Loucy (cell line): ENCODE measurements around the gene SAMD5.

Source experiments
- H2AFZ ChIP-seq: fragments of 200-600 bp; sonication (generic); 2 replicates; pipeline ENCODE4 v1.6.0; 2016; ENCODE audit warnings: antibody characterized with exemption, mild to moderate bottlenecking, low read length, moderate library complexity
- H3F3A ChIP-seq: fragments of 200-600 bp; 2 replicates; pipeline ENCODE4 v1.6.0; 2016; ENCODE audit warnings: antibody characterized with exemption, low read depth, mild to moderate bottlenecking
- H3K27me3 ChIP-seq: fragments of 200-600 bp; sonication (generic); 2 replicates; pipeline ENCODE4 v1.6.1; 2014; ENCODE audit warnings: low read length, mild to moderate bottlenecking; ENCODE audit not compliant: insufficient read depth, poor library complexity, severe bottlenecking
- H3K36me3 ChIP-seq: fragments of 200-600 bp; sonication (generic); 2 replicates; pipeline ENCODE4 v1.6.1; 2016; ENCODE audit warnings: low read length; ENCODE audit not compliant: insufficient read depth
- H3K4me1 ChIP-seq: fragments of 200-600 bp; sonication (generic); 2 replicates; pipeline ENCODE4 v1.5.1; 2014; ENCODE audit warnings: low read length, mild to moderate bottlenecking; ENCODE audit not compliant: insufficient read depth, poor library complexity, severe bottlenecking
- H3K4me2 ChIP-seq: fragments of 200-600 bp; sonication (generic); 2 replicates; pipeline ENCODE4 v1.6.0; 2014; ENCODE audit warnings: antibody characterized with exemption, low read length, low read depth, mild to moderate bottlenecking; ENCODE audit not compliant: poor library complexity, severe bottlenecking
- H3K4me3 ChIP-seq: fragments of 200-600 bp; sonication (generic); 2 replicates; pipeline ENCODE4 v1.5.1; 2014; ENCODE audit warnings: low read length, mild to moderate bottlenecking, mixed read lengths; ENCODE audit not compliant: poor library complexity, severe bottlenecking
- H3K79me2 ChIP-seq: fragments of 200-600 bp; sonication (generic); 2 replicates; pipeline ENCODE4 v1.6.1; 2014; ENCODE audit warnings: low read length; ENCODE audit not compliant: insufficient read depth
- H3K9ac ChIP-seq: fragments of 200-600 bp; sonication (generic); 2 replicates; pipeline ENCODE4 v1.6.0; 2014; ENCODE audit warnings: mild to moderate bottlenecking, low read depth, low read length, moderate library complexity; ENCODE audit not compliant: poor library complexity, severe bottlenecking
- H3K9me2 ChIP-seq: fragments of 200-600 bp; sonication (generic); replicated peaks from 2 replicates; pipeline ENCODE4 v1.6.1; 2016; ENCODE audit warnings: low read depth, low read length, mixed read lengths
- H3K9me3 ChIP-seq: fragments of 200-600 bp; sonication (generic); 2 replicates; pipeline ENCODE4 v1.6.1; 2014; ENCODE audit warnings: mild to moderate bottlenecking, antibody characterized with exemption, low read length, low read depth; ENCODE audit not compliant: insufficient read depth
- H4K20me1 ChIP-seq: fragments of 200-600 bp; sonication (generic); 2 replicates; pipeline ENCODE4 v1.6.0; 2014; ENCODE audit warnings: antibody characterized with exemption, low read length, mild to moderate bottlenecking; ENCODE audit not compliant: insufficient read depth, poor library complexity, severe bottlenecking
- CTCF ChIP-seq: fragments of 200-600 bp; sonication (generic); conservative IDR thresholded peaks from 2 replicates; pipeline ENCODE4 v1.5.1; 2014; ENCODE audit warnings: mild to moderate bottlenecking, antibody characterized with exemption, low read length
- EZH2phosphoT487 ChIP-seq: fragments of 200-600 bp; IDR thresholded peaks from 2 replicates; pipeline ENCODE4 v1.6.1; 2018; ENCODE audit warnings: antibody characterized with exemption, mild to moderate bottlenecking, moderate library complexity, borderline replicate concordance

The SAMD5 gene

GRCh38 chr6:147611992-147612391 lies 103.5 kb downstream of the SAMD5 start:
- Histone ChIP-seq H4K20me1 (no peaks in the 10 kb centered on the region), H3K4me1 (no peaks in the 10 kb centered on the region), H3K36me3 (no peaks in the 10 kb centered on the region), H3K79me2 (no peaks in the 10 kb centered on the region), H2AFZ (no peak overlapping the region), H3K4me2 (no peak overlapping the region), H3K9ac (no peak overlapping the region), H3K27me3 (no peaks in the 10 kb centered on the region), H3K9me3 (no peaks in the 10 kb centered on the region), H3K4me3 (no peak overlapping the region), H3F3A (no peaks in the 10 kb centered on the region), H3K9me2 (no peaks in the 10 kb centered on the region)
- TF ChIP-seq CTCF (no peak), EZH2phosphoT487 (no peak)

GRCh38 chr6:147614501-147614900 lies 106.0 kb downstream of the SAMD5 start:
- Histone ChIP-seq H3K4me3 (no peak overlapping the region), H3K27me3 (no peaks in the 10 kb centered on the region), H3K4me1 (no peaks in the 10 kb centered on the region), H3K9me3 (no peaks in the 10 kb centered on the region), H3F3A (no peaks in the 10 kb centered on the region), H3K4me2 (no peak overlapping the region), H3K9ac (no peak overlapping the region), H3K36me3 (no peaks in the 10 kb centered on the region), H3K79me2 (no peaks in the 10 kb centered on the region), H2AFZ (no peak overlapping the region), H4K20me1 (no peaks in the 10 kb centered on the region), H3K9me2 (no peaks in the 10 kb centered on the region)
- no peak for TF ChIP-seq EZH2phosphoT487
- no peak for TF ChIP-seq CTCF

- Histone ChIP-seq H3K27me3 (no peaks in the 10 kb centered on the region), H2AFZ (no peak overlapping the region), H3K36me3 (no peaks in the 10 kb centered on the region), H3K9me2 (no peaks in the 10 kb centered on the region), H4K20me1 (no peaks in the 10 kb centered on the region), H3K9ac (no peak overlapping the region), H3F3A (no peaks in the 10 kb centered on the region), H3K4me2 (no peak overlapping the region), H3K4me3 (no peak overlapping the region), H3K79me2 (no peaks in the 10 kb centered on the region), H3K9me3 (no peaks in the 10 kb centered on the region), H3K4me1 (no peaks in the 10 kb centered on the region)
- TF ChIP-seq EZH2phosphoT487 (no peak), CTCF (no peak)
These were observed 107.4 kb downstream of the SAMD5 start for GRCh38 chr6:147615659-147616456.
